ENCODE results near the gene CENPB. TPM values are rescaled to one million over a fixed set of nuclear protein-coding genes. Genes with fewer than 3 reads are reported as not detected.
A peak's percentile ranks its signal among the peaks of the same experiment; 100 is the strongest.

CENPB gene
- total and polyA plus RNA-seq, 4 donors: 35.9 to 113 (median 79.4) TPM

DNA sequence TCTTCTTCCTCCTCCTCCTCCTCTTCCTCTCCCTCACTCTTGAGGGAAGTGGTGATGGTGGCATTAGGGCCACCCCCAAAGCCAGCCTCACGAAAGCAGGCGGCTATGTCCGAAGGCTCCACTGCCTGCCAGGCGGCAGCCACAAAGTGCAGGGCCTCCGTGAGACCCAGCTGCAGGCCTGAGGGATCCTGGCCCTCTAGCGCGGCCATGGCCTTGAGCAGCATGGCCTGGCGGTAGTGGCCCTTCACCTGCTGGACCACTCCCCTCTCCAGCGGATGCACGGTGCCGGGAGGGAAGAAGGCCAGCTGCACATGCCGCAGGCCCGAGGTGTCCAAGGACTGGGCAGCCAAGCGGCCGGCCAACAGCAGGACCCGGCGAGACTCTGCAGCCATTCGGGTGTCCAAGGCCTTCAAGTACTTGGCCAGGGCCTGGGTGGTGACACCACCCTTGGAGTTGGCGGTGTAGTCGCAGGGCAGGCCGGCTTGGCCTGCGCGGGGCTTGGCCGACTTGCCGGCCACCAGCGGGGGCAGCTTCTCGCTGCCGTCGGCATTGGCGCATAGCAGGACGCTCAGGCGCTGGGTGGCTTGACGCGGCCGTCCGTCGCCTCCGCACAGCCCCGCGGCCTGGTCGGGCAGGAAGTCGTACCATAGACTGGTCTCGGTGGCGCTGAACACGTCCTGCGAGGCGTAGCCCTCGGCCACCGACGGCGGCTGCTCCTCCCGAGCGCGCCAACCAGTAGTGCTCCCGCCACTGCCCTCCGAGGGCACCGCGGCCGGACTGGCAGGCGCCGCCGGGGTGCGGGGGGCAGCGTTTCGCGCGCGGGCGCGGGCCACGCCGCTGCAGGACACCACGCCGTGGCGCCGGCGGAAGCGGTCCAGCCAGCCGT is 1.1 kb downstream of the CENPB start:
- 26 to 41% methylated on average over 75 to 79 of the region's 79 CpGs for WGBS, 2 donors
- Histone ChIP-seq H3K27me3 (ENCODE audit: control insufficient read depth in 3 of 3, insufficient read depth in 3 of 3, low read length in 2 of 3) (no peaks in the 10 kb centered on the region), H3K27ac (ENCODE audit: low read depth in 1 of 2, low read length in 1 of 2) (peak overlapping the region; percentile 84 to 91), H3K4me1 (ENCODE audit: control insufficient read depth in 5 of 5, insufficient read depth in 5 of 5, low read length in 5 of 5) (peaks cover 14 to 44% (median 26%) of the 10 kb centered on the region in 5 donors), H3K36me3 (ENCODE audit: control insufficient read depth in 4 of 4, insufficient read depth in 4 of 4, low read length in 4 of 4) (peaks cover 0 to 12% (median 8%) of the 10 kb centered on the region in 4 donors), H3K9ac (ENCODE audit: insufficient read depth in 1 of 2, low read length in 2 of 2) (no peak overlapping the region), H3K9me3 (ENCODE audit: control insufficient read depth in 4 of 4, insufficient read depth in 3 of 4, low read length in 3 of 4) (no peaks in the 10 kb centered on the region), H3K4me3 (peak overlapping the region; percentile 68)
- peak in 1 of 3 donors; percentile 40 for DNase-seq
- TF ChIP-seq, protein P1, sequence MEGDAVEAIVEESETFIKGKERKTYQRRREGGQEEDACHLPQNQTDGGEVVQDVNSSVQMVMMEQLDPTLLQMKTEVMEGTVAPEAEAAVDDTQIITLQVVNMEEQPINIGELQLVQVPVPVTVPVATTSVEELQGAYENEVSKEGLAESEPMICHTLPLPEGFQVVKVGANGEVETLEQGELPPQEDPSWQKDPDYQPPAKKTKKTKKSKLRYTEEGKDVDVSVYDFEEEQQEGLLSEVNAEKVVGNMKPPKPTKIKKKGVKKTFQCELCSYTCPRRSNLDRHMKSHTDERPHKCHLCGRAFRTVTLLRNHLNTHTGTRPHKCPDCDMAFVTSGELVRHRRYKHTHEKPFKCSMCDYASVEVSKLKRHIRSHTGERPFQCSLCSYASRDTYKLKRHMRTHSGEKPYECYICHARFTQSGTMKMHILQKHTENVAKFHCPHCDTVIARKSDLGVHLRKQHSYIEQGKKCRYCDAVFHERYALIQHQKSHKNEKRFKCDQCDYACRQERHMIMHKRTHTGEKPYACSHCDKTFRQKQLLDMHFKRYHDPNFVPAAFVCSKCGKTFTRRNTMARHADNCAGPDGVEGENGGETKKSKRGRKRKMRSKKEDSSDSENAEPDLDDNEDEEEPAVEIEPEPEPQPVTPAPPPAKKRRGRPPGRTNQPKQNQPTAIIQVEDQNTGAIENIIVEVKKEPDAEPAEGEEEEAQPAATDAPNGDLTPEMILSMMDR (IDR thresholded peaks at IDR 0.05; ENCODE audit: control extremely low read depth, extremely low read depth): no peak
- ATAC-seq (ENCODE audit: insufficient read depth, low FRiP score): peak; percentile 14

DNA sequence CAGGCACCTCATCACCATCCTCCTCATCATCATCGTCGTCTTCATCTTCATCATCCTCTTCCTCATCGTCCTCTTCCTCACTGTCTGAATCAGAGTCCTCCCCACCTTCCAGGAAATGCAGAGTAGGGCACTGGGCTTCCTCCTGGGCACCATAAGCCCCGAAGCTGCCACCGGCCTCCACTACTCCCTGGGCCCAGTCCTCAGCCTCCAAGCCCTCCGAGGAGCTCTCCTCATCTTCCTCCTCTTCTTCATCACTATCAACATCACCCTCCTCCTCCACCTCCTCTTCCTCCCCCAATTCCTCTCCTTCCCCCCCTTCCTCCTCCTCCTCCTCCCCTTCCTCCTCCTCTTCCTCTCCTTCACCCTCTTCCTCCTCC is 1.7 kb downstream of the CENPB start:
- Histone ChIP-seq H3K27ac (ENCODE audit: low read depth in 1 of 2, low read length in 1 of 2) (no peak overlapping the region), H3K9ac (ENCODE audit: insufficient read depth in 1 of 2, low read length in 2 of 2) (no peak overlapping the region), H3K36me3 (ENCODE audit: control insufficient read depth in 4 of 4, insufficient read depth in 4 of 4, low read length in 4 of 4) (peaks cover 0 to 12% (median 8%) of the 10 kb centered on the region in 4 donors), H3K9me3 (ENCODE audit: control insufficient read depth in 4 of 4, insufficient read depth in 3 of 4, low read length in 3 of 4) (no peaks in the 10 kb centered on the region), H3K27me3 (ENCODE audit: control insufficient read depth in 3 of 3, insufficient read depth in 3 of 3, low read length in 2 of 3) (peaks cover 0 to under 1% (median 0%) of the 10 kb centered on the region in 3 donors), H3K4me1 (ENCODE audit: control insufficient read depth in 5 of 5, insufficient read depth in 5 of 5, low read length in 5 of 5) (peaks cover 14 to 44% (median 26%) of the 10 kb centered on the region in 5 donors), H3K4me3 (peak overlapping the region; percentile 68)
- DNase-seq: no peak
- ATAC-seq (ENCODE audit: insufficient read depth, low FRiP score): no peak
- TF ChIP-seq, protein P1 (IDR thresholded peaks at IDR 0.05; ENCODE audit: control extremely low read depth, extremely low read depth): no peak
- 66 to 77% methylated on average over 6 of the region's 6 CpGs for WGBS, 2 donors

DNA sequence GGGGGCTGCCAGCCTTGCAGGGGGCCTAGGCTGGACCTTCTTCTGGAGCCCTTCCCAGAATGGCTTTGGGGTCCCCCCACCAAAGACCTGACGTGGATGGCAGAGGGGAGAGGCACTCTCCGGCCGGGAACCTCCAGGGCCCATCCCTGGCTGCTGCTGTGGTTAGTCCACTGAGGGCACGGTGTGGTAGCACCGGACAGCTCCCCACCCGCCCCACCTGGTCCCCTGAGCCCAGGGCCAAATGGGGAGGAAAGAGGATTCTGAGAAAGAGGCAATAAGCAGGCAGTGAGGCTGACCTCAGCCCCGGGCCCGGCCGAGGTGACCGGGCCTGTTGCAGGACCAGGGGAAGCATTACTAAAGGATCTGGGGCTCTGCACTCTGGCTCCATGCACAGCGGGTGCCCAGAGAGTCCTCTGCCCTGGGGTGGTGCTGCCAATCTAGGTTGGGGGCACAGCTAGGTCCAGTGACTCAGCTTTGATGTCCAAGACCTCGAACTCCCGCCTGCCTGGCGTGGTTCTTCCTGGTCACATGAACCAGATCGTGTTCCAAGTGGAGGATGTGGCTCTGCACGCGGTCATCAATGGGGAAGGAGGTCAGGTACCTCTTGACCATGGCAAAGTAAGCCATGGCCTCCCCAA is 2.2 kb downstream of the CENPB start:
- peak overlapping the region in 1 of 2 donors; percentile 26 for H3K27ac ChIP-seq (ENCODE audit: low read depth in 1 of 2, low read length in 1 of 2)
- peaks cover 0 to 12% (median 8%) of the 10 kb centered on the region in 4 donors for H3K36me3 ChIP-seq (ENCODE audit: control insufficient read depth in 4 of 4, insufficient read depth in 4 of 4, low read length in 4 of 4)
- peaks cover 14 to 44% (median 26%) of the 10 kb centered on the region in 5 donors for H3K4me1 ChIP-seq (ENCODE audit: control insufficient read depth in 5 of 5, insufficient read depth in 5 of 5, low read length in 5 of 5)
- H3K9ac ChIP-seq (ENCODE audit: insufficient read depth in 1 of 2, low read length in 2 of 2): no peak overlapping the region
- WGBS, 2 donors: 74 to 84% methylated on average over 17 of the region's 17 CpGs
- ATAC-seq (ENCODE audit: insufficient read depth, low FRiP score) (no peak), DNase-seq (no peak)
- TF ChIP-seq, protein P1 (IDR thresholded peaks at IDR 0.05; ENCODE audit: control extremely low read depth, extremely low read depth): no peak
- no peak overlapping the region for H3K4me3 ChIP-seq
- peaks cover 0 to 5% (median 4%) of the 10 kb centered on the region in 3 donors for H3K27me3 ChIP-seq (ENCODE audit: control insufficient read depth in 3 of 3, insufficient read depth in 3 of 3, low read length in 2 of 3)
- no peaks in the 10 kb centered on the region for H3K9me3 ChIP-seq (ENCODE audit: control insufficient read depth in 4 of 4, insufficient read depth in 3 of 4, low read length in 3 of 4)

All from lung (tissue), 12 donors.